Prostate gland (tissue), 2 donors: Measurements from ENCODE around the gene NCR3LG1. TPM values are rescaled to one million over a fixed set of nuclear protein-coding genes. Genes with fewer than 3 reads are reported as not detected.

Experiments
- DNase-seq: peaks from one replicate; pipeline ENCODE4 v3.0.0-alpha.2; 2019; ENCODE audit warnings: low spot score
- H3K27ac ChIP-seq, 2 donors: fragments of 200-600 bp; sonication (generic); 2 replicates each; pipeline ENCODE4 v1.5.1; 2017 to 2019
- H3K27me3 ChIP-seq: fragments of 200-600 bp; sonication (generic); replicated peaks from 2 replicates; pipeline ENCODE4 v1.5.1; 2019; ENCODE audit not compliant: insufficient read depth
- H3K36me3 ChIP-seq, 2 donors: fragments of 200-600 bp; sonication (generic); 1 replicate in 1 of 2; 2 replicates in 1 of 2; pipeline versions ENCODE4 v1.5.1 to v1.8.1; 2017 to 2019
- H3K4me1 ChIP-seq: fragments of 200-600 bp; sonication (generic); replicated peaks from 2 replicates; pipeline ENCODE4 v1.5.1; 2019
- H3K4me3 ChIP-seq, 2 donors: fragments of 200-600 bp; sonication (generic); 2 replicates each; pipeline ENCODE4 v1.5.1; 2017 to 2019
- H3K9me3 ChIP-seq: fragments of 200-600 bp; sonication (generic); 2 replicates; pipeline ENCODE4 v1.5.1; 2017
- POLR2A ChIP-seq: fragments of 450-650 bp; IDR thresholded peaks from one replicate; pipeline ENCODE4 v1.6.1; 2016; ENCODE audit warnings: antibody characterized with exemption, mild to moderate bottlenecking
- POLR2AphosphoS5 ChIP-seq: sonication (generic); formaldehyde crosslinking; IDR thresholded peaks from one replicate; pipeline ENCODE4 v1.6.1; 2017; ENCODE audit warnings: antibody characterized with exemption
- WGBS: methylation state at CpG from one replicate; pipeline ENCODE4 v1.1.5; 2018; 5-methylcytosine and 5-hydroxymethylcytosine counted together
- intact Hi-C: fragments of 100-400 bp; cut with DNase I; formaldehyde crosslinking; loops from one replicate; pipeline ENCODE4 v1.14.2; 2022
- total RNA-seq, 2 donors: library from RNA; depleted of rRNA; stranded (reverse); fragments of >200 nt; gene quantifications; one replicate each; pipeline ENCODE4 v1.1.0, GENCODE V29; 2016
- TF ChIP-seq, protein P1 (sequence below), 4 experiments: fragments of 200-600 bp in 2 of 4; fragments of 450-650 bp in 2 of 4; sonication (generic) in 2 of 4; IDR thresholded peaks; 1 replicate in 3 of 4; 2 replicates in 1 of 4; pipeline ENCODE4 v1.5.1; 2016 to 2019; ENCODE audit warnings: antibody characterized with exemption in 4 of 4, mild to moderate bottlenecking in 2 of 4, moderate library complexity in 2 of 4

NCR3LG1 gene
- total RNA-seq, 2 donors from 2014 or later: 0.41 to 5.9 TPM

DNA sequence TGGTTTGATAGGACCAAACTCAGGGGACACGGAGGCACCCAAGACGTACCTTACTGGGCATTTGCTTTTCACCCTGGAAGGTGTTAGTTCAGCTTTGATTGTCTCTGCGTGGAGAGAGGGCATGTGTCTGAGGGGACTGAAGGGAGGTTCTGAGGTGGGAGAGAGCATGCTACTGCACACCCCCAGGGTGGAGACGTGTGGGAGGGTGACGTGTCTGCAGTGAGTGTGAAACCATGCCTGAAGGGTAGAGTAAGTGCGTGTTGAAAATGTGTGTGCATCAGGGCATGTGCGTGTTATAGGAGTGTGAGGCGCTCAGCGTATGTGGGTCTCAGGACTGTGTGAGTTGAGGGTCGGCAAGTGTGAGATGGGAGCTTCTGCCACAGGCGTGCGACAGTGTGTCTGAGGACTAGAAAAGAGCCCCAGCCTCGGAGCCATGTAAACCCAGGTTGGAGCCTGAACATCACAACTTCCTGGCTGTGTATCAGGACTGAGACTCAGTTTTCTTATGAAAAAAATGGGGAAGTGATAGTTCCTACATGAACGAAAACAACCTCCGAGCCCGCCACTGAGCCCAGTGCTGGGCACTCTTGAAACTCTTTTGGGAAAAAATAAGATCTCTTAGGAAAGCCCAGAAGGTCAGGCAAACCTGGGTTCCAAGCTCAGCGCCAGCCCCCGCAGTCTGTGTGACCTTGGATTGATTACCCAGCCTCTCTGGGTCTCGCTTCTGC lies 48.6 kb downstream of the NCR3LG1 start:
- no peak for TF ChIP-seq POLR2AphosphoS5
- no peak for TF ChIP-seq POLR2A
- TF ChIP-seq, protein P1, sequence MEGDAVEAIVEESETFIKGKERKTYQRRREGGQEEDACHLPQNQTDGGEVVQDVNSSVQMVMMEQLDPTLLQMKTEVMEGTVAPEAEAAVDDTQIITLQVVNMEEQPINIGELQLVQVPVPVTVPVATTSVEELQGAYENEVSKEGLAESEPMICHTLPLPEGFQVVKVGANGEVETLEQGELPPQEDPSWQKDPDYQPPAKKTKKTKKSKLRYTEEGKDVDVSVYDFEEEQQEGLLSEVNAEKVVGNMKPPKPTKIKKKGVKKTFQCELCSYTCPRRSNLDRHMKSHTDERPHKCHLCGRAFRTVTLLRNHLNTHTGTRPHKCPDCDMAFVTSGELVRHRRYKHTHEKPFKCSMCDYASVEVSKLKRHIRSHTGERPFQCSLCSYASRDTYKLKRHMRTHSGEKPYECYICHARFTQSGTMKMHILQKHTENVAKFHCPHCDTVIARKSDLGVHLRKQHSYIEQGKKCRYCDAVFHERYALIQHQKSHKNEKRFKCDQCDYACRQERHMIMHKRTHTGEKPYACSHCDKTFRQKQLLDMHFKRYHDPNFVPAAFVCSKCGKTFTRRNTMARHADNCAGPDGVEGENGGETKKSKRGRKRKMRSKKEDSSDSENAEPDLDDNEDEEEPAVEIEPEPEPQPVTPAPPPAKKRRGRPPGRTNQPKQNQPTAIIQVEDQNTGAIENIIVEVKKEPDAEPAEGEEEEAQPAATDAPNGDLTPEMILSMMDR (IDR thresholded peaks at IDR 0.05): no peak
- Histone ChIP-seq H3K4me3 (no peak overlapping the region), H3K27ac (no peak overlapping the region), H3K36me3 (no peaks in the 10 kb centered on the region), H3K27me3 (no peaks in the 10 kb centered on the region), H3K9me3 (no peaks in the 10 kb centered on the region), H3K4me1 (no peaks in the 10 kb centered on the region)
- 88% methylated on average over 19 of the region's 19 CpGs for WGBS
- DNase-seq: no peak
- intact Hi-C loops: no loop called here

DNA sequence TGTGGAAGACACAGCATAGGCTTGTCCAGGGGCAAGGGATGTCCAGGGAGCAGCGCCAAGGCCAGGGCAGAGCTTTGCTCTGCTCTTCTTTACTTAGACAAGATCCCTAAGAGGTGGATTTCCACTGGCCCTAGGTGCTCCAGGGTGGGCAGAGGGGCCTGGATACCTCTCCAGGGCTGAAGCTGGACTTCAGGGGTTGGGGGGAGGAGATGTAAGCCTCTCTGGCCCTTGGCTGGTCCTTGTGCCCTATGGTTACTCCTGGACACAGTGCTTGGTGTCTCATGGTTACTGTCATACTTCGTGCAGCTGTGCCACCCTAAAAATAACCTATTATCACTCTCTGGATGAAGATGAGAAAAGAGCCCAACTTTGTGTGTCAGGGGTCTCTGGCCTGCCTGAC lies 49.7 kb downstream of the NCR3LG1 start:
- H3K36me3 ChIP-seq: no peaks in the 10 kb centered on the region
- intact Hi-C loops: no loop called here
- WGBS: 81% methylated on average over 2 of the region's 2 CpGs
- H3K4me1 ChIP-seq: peaks cover 3% of the 10 kb centered on the region
- H3K9me3 ChIP-seq: no peaks in the 10 kb centered on the region
- DNase-seq: no peak
- no peak overlapping the region for H3K27ac ChIP-seq
- H3K27me3 ChIP-seq: no peaks in the 10 kb centered on the region
- TF ChIP-seq POLR2AphosphoS5 (no peak), POLR2A (no peak)
- TF ChIP-seq, protein P1 (IDR thresholded peaks at IDR 0.05): no peak
- no peak overlapping the region for H3K4me3 ChIP-seq

DNA sequence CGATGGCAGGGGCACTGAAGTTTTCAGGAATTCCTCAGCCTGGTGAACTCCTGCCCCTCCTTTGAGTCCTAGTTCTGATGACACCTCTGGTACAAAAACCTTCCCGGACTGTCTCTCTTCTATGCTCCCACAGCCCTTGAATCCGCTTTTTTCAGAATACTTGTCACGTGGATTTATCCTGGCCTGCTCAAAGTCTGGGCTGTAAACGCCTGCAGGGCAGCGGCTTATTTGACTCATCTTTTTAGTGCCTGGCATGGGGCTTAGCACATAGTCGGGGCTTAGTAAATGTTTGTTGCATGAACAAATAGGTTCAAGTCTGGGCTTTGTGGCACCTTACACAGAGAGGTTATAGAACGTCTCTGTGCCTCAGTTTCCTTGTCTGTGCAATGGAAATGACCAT lies 50.2 kb downstream of the NCR3LG1 start:
- no peaks in the 10 kb centered on the region for H3K27me3 ChIP-seq
- no peak overlapping the region for H3K27ac ChIP-seq
- intact Hi-C loops: no loop called here
- DNase-seq: no peak
- WGBS: 84% methylated on average over 8 of the region's 8 CpGs
- H3K4me3 ChIP-seq: no peak overlapping the region
- no peaks in the 10 kb centered on the region for H3K36me3 ChIP-seq
- TF ChIP-seq, protein P1 (IDR thresholded peaks at IDR 0.05): no peak
- no peak for TF ChIP-seq POLR2A
- no peak for TF ChIP-seq POLR2AphosphoS5
- H3K4me1 ChIP-seq: peaks cover 4% of the 10 kb centered on the region
- no peaks in the 10 kb centered on the region for H3K9me3 ChIP-seq

DNA sequence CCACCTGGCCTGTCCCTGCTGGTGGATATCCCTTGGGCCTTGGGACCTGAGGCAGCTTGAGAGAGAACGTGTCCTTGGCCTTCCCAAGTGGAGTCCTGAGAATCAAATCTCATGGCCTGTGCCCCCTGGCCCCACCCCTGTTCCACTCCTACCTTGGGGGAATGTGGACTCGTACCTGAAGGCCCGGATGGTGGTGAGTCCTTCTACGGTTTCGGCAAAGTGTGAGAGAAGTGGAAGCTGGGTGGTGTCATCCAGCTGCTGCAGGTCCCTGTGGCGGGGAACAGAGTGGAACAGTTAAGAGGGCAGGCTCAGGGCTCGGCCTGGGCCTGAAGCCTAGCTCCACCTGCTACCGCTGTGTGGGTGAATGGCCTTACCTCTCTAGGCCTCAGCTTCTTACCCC lies 50.9 kb downstream of the NCR3LG1 start:
- 97% methylated on average over 8 of the region's 8 CpGs for WGBS
- Histone ChIP-seq H3K27ac (no peak overlapping the region), H3K27me3 (no peaks in the 10 kb centered on the region), H3K36me3 (no peaks in the 10 kb centered on the region), H3K4me1 (peaks cover 4% of the 10 kb centered on the region), H3K9me3 (no peaks in the 10 kb centered on the region), H3K4me3 (no peak overlapping the region)
- intact Hi-C loops: no loop called here
- no peak for DNase-seq
- TF ChIP-seq, protein P1 (IDR thresholded peaks at IDR 0.05): no peak
- TF ChIP-seq POLR2AphosphoS5 (no peak), POLR2A (no peak)
